ENCODE results near the gene PKD2L1. TPM values are rescaled to one million over a fixed set of nuclear protein-coding genes. Genes with fewer than 3 reads are reported as not detected.

The PKD2L1 gene
- total and polyA plus RNA-seq, 9 of the 15 experiments (the other 6 are each of a cell fraction or from before 2014, with no cell fraction given): not detected

DNA sequence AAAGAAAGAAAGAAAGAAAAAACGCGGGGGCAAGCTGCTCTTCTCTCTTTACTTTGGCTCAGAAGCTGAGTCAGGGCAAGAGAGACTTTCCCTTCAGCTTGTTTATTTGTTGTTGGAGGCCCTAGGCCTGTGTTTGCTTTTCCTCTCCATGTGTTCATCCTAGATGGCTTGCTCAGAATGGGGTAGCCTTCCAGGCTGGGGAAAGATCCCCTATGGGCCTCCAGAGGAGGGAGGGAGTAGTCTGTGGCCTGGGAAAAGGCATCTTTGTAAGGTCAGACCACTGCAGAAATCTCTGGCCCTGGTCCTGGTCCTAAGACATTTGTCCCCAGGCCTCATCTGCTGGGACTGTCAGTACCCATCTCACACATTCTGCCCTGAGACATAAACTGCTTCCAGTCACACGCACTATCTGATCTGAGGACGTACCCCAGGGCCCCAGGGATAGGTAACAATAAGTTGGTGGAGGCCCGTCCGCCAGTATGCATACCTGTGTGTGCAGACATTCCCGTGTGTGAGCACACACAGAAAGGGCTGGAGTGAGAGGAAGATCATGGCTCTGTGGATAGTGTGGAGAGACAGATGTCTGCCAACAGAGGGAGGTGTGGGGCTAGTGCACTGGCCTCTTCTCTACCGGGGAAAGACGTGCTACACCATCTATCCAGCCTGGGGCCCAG lies 12.1 kb upstream of the PKD2L1 start (continued):
- TF ChIP-seq, protein P1, sequence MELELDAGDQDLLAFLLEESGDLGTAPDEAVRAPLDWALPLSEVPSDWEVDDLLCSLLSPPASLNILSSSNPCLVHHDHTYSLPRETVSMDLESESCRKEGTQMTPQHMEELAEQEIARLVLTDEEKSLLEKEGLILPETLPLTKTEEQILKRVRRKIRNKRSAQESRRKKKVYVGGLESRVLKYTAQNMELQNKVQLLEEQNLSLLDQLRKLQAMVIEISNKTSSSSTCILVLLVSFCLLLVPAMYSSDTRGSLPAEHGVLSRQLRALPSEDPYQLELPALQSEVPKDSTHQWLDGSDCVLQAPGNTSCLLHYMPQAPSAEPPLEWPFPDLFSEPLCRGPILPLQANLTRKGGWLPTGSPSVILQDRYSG (tag; conservative IDR thresholded peaks at IDR 0.05; ENCODE audit: low read depth): no peak
- TF ChIP-seq CREM (IDR thresholded peaks at IDR 0.05; ENCODE audit: low read depth) (peak; percentile 59; the same call in 1 of the 2 replicates), BDP1 (IDR thresholded peaks at IDR 0.05; ENCODE audit: insufficient read depth, insufficient read length) (no peak)

DNA sequence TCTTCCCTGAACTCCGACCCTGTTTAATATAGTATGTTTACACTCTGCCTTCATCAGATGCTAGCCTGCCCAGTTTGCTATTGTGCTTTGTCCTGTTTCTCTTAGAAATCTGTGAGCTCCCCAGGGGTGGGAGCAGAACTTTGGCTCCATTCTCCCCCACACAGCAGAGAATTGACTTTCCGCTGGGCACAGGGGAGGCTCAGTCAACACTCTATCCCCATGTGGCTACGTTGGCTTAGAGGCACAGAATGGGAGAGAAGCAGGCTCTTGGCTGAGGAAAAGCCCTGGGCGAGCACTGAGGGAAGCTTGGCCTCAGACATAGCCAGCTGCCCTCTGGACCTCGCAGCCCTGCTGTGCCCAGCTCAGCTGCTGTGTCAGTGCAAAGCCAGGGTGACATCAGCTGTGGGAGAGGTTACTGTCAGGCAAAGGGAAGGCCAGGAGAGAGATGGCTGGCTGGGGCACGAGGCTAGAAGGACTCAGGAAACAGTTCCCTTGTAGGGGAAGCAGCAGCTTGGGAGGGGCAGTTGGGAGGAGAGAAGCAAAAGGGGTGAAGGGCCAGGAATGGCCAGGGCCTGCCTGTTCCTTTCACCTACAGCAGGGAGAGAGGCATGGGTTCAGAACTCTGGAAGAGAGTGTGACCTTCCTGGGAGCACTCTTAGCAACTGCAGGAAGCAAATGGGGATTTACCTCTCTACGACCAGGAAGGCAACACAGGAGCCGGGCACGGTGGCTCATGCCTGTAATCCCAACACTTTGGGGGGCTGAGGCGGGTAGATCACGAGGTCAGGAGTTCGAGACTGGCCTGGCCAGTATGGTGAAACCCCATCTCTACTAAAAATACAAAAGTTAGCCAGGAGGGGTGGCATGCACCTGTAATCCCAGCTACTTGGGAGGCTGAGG lies 11.2 kb upstream of the PKD2L1 start:
- Histone ChIP-seq H3K27me3 (ENCODE audit: control insufficient read depth in 2 of 2, insufficient read depth in 2 of 2, low read length in 2 of 2) (no peaks in the 10 kb centered on the region), H2AFZ (ENCODE audit: low read depth, low read length) (0 out of 2 replicates have a peak overlapping the region, but pooled peaks have one; percentile 24), H3K36me3 (ENCODE audit: control insufficient read depth, insufficient read depth, low read length) (no peaks in the 10 kb centered on the region), H3K9ac (ENCODE audit: insufficient read depth in 1 of 2, low read depth in 2 of 2, low read length in 2 of 2) (peak overlapping the region in 1 of 2 experiments; percentile 68; a peak in 2 of 4 replicates), H3K9me3 (replicated peaks; ENCODE audit: control insufficient read depth, insufficient read depth, low read depth, low read length) (no peaks in the 10 kb centered on the region), H3K4me1 (replicated peaks in 1 of 2; ENCODE audit: control insufficient read depth in 2 of 2, insufficient read depth in 2 of 2, low read length in 2 of 2) (peaks cover 6 to 20% of the 10 kb centered on the region in 2 experiments; a peak in 4 of 5 replicates), H3K79me2 (ENCODE audit: control insufficient read depth, insufficient read depth, low read length) (peaks cover 10% of the 10 kb centered on the region), H3K27ac (ENCODE audit: extremely low read depth, low read depth, low read length) (no peak overlapping the region), H4K20me1 (replicated peaks; ENCODE audit: control insufficient read depth, insufficient read depth, low read length) (no peaks in the 10 kb centered on the region), H3K4me2 (ENCODE audit: insufficient read depth, low read length) (no peak overlapping the region), H3K4me3 (no peak overlapping the region), H3K9me1 (ENCODE audit: control insufficient read depth, insufficient read depth, low read length) (no peaks in the 10 kb centered on the region)
- no peak for DNase-seq (ENCODE audit: extremely low read depth in 1 of 4, low spot score in 3 of 4)
- 63% methylated on average over 9 of the region's 12 CpGs for WGBS (ENCODE audit: insufficient coverage, low coverage, missing lambda C conversion rate)
- FAIRE-seq: no peak
- no TSS peak for BruUV-seq (replicated peaks)
- no peak for TF ChIP-seq SRSF3 (IDR thresholded peaks at IDR 0.05; ENCODE audit: insufficient read depth, low read length)
- no peak for TF ChIP-seq PHTF2 (CRISPR knock-in tag; IDR thresholded peaks at IDR 0.05)
- TF ChIP-seq, protein P2, sequence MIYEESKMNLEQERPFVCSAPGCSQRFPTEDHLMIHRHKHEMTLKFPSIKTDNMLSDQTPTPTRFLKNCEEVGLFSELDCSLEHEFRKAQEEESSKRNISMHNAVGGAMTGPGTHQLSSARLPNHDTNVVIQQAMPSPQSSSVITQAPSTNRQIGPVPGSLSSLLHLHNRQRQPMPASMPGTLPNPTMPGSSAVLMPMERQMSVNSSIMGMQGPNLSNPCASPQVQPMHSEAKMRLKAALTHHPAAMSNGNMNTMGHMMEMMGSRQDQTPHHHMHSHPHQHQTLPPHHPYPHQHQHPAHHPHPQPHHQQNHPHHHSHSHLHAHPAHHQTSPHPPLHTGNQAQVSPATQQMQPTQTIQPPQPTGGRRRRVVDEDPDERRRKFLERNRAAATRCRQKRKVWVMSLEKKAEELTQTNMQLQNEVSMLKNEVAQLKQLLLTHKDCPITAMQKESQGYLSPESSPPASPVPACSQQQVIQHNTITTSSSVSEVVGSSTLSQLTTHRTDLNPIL (CRISPR knock-in tag; IDR thresholded peaks at IDR 0.05): no peak
- TF ChIP-seq ZNF174 (CRISPR knock-in tag; IDR thresholded peaks at IDR 0.05): no peak
- TF ChIP-seq, protein P3, sequence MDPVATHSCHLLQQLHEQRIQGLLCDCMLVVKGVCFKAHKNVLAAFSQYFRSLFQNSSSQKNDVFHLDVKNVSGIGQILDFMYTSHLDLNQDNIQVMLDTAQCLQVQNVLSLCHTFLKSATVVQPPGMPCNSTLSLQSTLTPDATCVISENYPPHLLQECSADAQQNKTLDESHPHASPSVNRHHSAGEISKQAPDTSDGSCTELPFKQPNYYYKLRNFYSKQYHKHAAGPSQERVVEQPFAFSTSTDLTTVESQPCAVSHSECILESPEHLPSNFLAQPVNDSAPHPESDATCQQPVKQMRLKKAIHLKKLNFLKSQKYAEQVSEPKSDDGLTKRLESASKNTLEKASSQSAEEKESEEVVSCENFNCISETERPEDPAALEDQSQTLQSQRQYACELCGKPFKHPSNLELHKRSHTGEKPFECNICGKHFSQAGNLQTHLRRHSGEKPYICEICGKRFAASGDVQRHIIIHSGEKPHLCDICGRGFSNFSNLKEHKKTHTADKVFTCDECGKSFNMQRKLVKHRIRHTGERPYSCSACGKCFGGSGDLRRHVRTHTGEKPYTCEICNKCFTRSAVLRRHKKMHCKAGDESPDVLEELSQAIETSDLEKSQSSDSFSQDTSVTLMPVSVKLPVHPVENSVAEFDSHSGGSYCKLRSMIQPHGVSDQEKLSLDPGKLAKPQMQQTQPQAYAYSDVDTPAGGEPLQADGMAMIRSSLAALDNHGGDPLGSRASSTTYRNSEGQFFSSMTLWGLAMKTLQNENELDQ (CRISPR knock-in tag; IDR thresholded peaks at IDR 0.05; ENCODE audit: borderline replicate concordance): no peak
- no peak for TF ChIP-seq ZNF551 (CRISPR knock-in tag; IDR thresholded peaks at IDR 0.05)
- no peak for TF ChIP-seq NELFE (IDR thresholded peaks at IDR 0.05; ENCODE audit: insufficient read depth, insufficient read length)
- no peak for TF ChIP-seq ZNF263 (CRISPR knock-in tag; IDR thresholded peaks at IDR 0.05; ENCODE audit: borderline replicate concordance)
- no peak for TF ChIP-seq KAT8 (IDR thresholded peaks at IDR 0.05; ENCODE audit: low read depth)
- TF ChIP-seq PTRF (tag; IDR thresholded peaks at IDR 0.05): no peak
- ATAC-seq: no peak
- ChIA-PET CTCF (ENCODE audit: low intra/inter-chr PET ratio) (interaction anchor here (0.7 to 6.2 kb wide), 3 partner anchors 92 to 221 kb away, joined by 3 to 89 read pairs (median 44); no protein-coding TSS in a partner anchor), POLR2A (interaction anchor here (0.6 kb wide), 1 partner anchor 32 kb away, joined by 3 read pairs; no protein-coding TSS in a partner anchor)
- in situ Hi-C loops (cut with MboI): loop anchor here (5.0 to 25.0 kb wide), 3 partner anchors 91 to 546 kb away; no protein-coding TSS in a partner anchor
- intact Hi-C loops (cut with micrococcal nuclease): loop anchor here (10.0 kb wide), 1 partner anchor 534 kb away; no protein-coding TSS in a partner anchor
